Fibroblast of peridontal ligament (primary cell): ENCODE data around the gene PEDS1.
"Not testable (repeated sequence)": the region's sequence is repeated elsewhere in the genome, so short reads cannot be mapped to it uniquely, and the experiment has no call there.

Experiments
- DNase-seq: peaks from one replicate; pipeline ENCODE4 v3.0.0-alpha.2; 2010; ENCODE audit errors: extremely low read depth

The PEDS1 gene

GRCh38 chr20:50153500-50154377 is at the start of gene PEDS1:
TSS of gene PEDS1 (minus strand) at chr20:50153723. CDS start at chr20:50153637, 86 bp downstream.
- DNase-seq: peak; percentile 83

- DNase-seq: no peak
Measured at GRCh38 chr20:50202677-50203076, 49.2 kb upstream of the PEDS1 start.

GRCh38 chr20:50201710-50202109 is 48.2 kb upstream of the PEDS1 start:
- not testable (repeated sequence) for DNase-seq

GRCh38 chr20:50200482-50201104 is 47.1 kb upstream of the PEDS1 start:
- no peak for DNase-seq

- DNase-seq: no peak
Measured at GRCh38 chr20:50199703-50200102, 46.2 kb upstream of the PEDS1 start.

GRCh38 chr20:50198716-50199115 is 45.2 kb upstream of the PEDS1 start:
- no peak for DNase-seq

- DNase-seq: no peak
Measured at GRCh38 chr20:50198180-50198666, 44.7 kb upstream of the PEDS1 start.

GRCh38 chr20:50197463-50198179 is 44.1 kb upstream of the PEDS1 start:
- no peak for DNase-seq

- no peak for DNase-seq
Measured at GRCh38 chr20:50196896-50197295, 43.4 kb upstream of the PEDS1 start.

GRCh38 chr20:50196248-50196647 is 42.7 kb upstream of the PEDS1 start:
- no peak for DNase-seq

GRCh38 chr20:50195524-50196120 is 42.1 kb upstream of the PEDS1 start:
- DNase-seq: no peak

- peak; percentile 43 for DNase-seq
Measured at GRCh38 chr20:50194831-50195523, 41.5 kb upstream of the PEDS1 start.

- DNase-seq: peak; percentile 36
Measured at GRCh38 chr20:50194422-50194830, 40.9 kb upstream of the PEDS1 start.

- peak; percentile 46 for DNase-seq
Measured at GRCh38 chr20:50193836-50194421, 40.4 kb upstream of the PEDS1 start.

- DNase-seq: peak; percentile 67
Measured at GRCh38 chr20:50193199-50193835, 39.8 kb upstream of the PEDS1 start.

- peak; percentile 92 for DNase-seq
Measured at GRCh38 chr20:50192364-50193198, 39.1 kb upstream of the PEDS1 start.

GRCh38 chr20:50191544-50192363 is 38.2 kb upstream of the PEDS1 start:
- DNase-seq: peak; percentile 30

- DNase-seq: peak; percentile 49
Measured at GRCh38 chr20:50191065-50191543, 37.6 kb upstream of the PEDS1 start.
